GM12878 (cell line): Measurements from ENCODE around the gene RTN4RL1. TPM values are rescaled to one million over a fixed set of nuclear protein-coding genes. Genes with fewer than 3 reads are reported as not detected.

Source experiments
- EP300 ChIP-seq, 2 experiments: fragments of 150-350 bp in 1 of 2; IDR thresholded peaks; 2 replicates each; pipeline ENCODE4 v1.6.1; 2011 to 2012; ENCODE audit warnings: low read depth in 2 of 2, low read length in 2 of 2, borderline replicate concordance in 1 of 2, improper control_type of control experiment in 1 of 2, inconsistent platforms in 1 of 2; ENCODE audit not compliant: control insufficient read depth in 1 of 2
- MYB ChIP-seq: fragments of 150-350 bp; IDR thresholded peaks from 2 replicates; pipeline ENCODE4 v1.6.1; 2014; ENCODE audit warnings: mild to moderate bottlenecking, low read depth, low read length, borderline replicate concordance
- SIX5 ChIP-seq: IDR thresholded peaks from 2 replicates; pipeline ENCODE4 v1.6.1; 2011; ENCODE audit warnings: mild to moderate bottlenecking, low read depth, low read length, moderate library complexity; ENCODE audit not compliant: severe bottlenecking
- SMARCA5 ChIP-seq: fragments of 450-650 bp; IDR thresholded peaks from 2 replicates; pipeline ENCODE4 v1.6.1; 2017; ENCODE audit warnings: mild to moderate bottlenecking
- TCF12 ChIP-seq: IDR thresholded peaks from 2 replicates; pipeline ENCODE4 v1.6.1; 2011; ENCODE audit warnings: low read depth, mild to moderate bottlenecking, low read length
- polyA plus RNA-seq, 11 experiments: library from polyadenylated mRNA; depleted of rRNA in 4 of 11; unstranded in 6 of 11; stranded (reverse) in 5 of 11; fragments of >200 nt; fragmentation: Nextera tagmentation in 4 of 11; fragmentation: Illumina TruSeq in 1 of 11; extraction: Ambion mirVana in 4 of 11; extraction: Trizol in 1 of 11; gene quantifications; 1 replicate in 1 of 11; 2 replicates in 10 of 11; pipeline versions ENCODE4 v1.2.1 to v1.2.3, GENCODE V29; 2011 to 2016; ENCODE audit warnings: inconsistent platforms in 2 of 11, missing spikeins in 2 of 11, low read depth in 1 of 11
- total RNA-seq, 4 experiments: library from RNA; depleted of rRNA in 3 of 4; stranded (reverse); fragments of >200 nt in 3 of 4; fragmentation: Illumina TruSeq in 1 of 4; extraction: Trizol in 1 of 4; gene quantifications; 2 replicates each; pipeline versions ENCODE4 v1.2.1 to v1.2.3, GENCODE V29; 2013 to 2021
- TF ChIP-seq, protein P1 (sequence below): fragments of 450-650 bp; IDR thresholded peaks from 2 replicates; pipeline ENCODE4 v1.6.1; 2017; ENCODE audit warnings: borderline replicate concordance
- TF ChIP-seq, protein P2 (sequence below): fragments of 450-650 bp; IDR thresholded peaks from 2 replicates; pipeline ENCODE4 v1.6.1; 2018; ENCODE audit warnings: mild to moderate bottlenecking, low read depth, moderate library complexity; ENCODE audit not compliant: partially characterized antibody
- TF ChIP-seq, protein P3 (sequence below): fragments of 450-650 bp; IDR thresholded peaks from 2 replicates; pipeline ENCODE4 v1.6.1; 2017; ENCODE audit warnings: low read depth, mild to moderate bottlenecking, moderate library complexity
- TF ChIP-seq, protein P4 (sequence below): fragments of 450-650 bp; IDR thresholded peaks from 2 replicates; pipeline ENCODE4 v1.6.1; 2017; ENCODE audit warnings: mild to moderate bottlenecking, low read depth, inconsistent platforms; ENCODE audit not compliant: poor library complexity, severe bottlenecking
- TF ChIP-seq, protein P5 (sequence below): fragments of 450-650 bp; formaldehyde crosslinking; IDR thresholded peaks from 2 replicates; pipeline ENCODE4 v1.5.0; 2022; ENCODE audit warnings: mild to moderate bottlenecking, missing genetic modification characterization

Gene RTN4RL1
- total and polyA plus RNA-seq, 10 of the 15 experiments (the other 5 are each of a cell fraction or from before 2014, with no cell fraction given), result 0.08 to 0.11 (median 0.10) TPM; not detected in 7

DNA sequence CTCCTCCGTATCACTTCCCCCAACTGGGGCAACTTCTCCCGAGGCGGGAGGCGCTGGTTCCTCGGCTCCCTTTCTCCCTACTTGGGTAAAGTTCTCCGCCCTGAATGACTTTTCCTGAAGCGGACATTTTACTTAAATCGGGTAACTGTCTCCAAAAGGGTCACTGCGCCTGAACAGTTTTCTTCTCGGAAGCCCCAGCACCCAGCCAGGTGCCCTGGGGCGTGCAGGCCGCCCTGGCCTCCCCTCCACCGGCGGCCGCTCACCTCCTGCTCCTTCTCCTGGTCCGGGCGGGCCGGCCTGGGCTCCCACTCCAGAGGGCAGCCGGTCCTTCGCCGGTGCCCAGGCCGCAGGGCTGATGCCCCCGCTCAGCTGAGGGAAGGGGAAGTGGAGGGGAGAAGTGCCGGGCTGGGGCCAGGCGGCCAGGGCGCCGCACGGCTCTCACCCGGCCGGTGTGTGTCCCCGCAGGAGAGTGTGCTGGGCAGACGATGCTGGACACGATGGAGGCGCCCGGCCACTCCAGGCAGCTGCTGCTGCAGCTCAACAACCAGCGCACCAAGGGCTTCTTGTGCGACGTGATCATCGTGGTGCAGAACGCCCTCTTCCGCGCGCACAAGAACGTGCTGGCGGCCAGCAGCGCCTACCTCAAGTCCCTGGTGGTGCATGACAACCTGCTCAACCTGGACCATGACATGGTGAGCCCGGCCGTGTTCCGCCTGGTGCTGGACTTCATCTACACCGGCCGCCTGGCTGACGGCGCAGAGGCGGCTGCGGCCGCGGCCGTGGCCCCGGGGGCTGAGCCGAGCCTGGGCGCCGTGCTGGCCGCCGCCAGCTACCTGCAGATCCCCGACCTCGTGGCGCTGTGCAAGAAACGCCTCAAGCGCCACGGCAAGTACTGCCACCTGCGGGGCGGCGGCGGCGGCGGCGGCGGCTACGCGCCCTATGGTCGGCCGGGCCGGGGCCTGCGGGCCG, 31.4 kb upstream of the RTN4RL1 start (continued):
- TF ChIP-seq SIX5 (no peak), SMARCA5 (peak; percentile 45; the same call in 1 of the 2 replicates), MYB (no peak), EP300 (IDR thresholded peaks at IDR 0.05; ENCODE audit: borderline replicate concordance in 1 of 2, control insufficient read depth in 1 of 2, low read depth in 2 of 2, low read length in 2 of 2) (no peak), TCF12 (no peak)
- TF ChIP-seq, protein P1, sequence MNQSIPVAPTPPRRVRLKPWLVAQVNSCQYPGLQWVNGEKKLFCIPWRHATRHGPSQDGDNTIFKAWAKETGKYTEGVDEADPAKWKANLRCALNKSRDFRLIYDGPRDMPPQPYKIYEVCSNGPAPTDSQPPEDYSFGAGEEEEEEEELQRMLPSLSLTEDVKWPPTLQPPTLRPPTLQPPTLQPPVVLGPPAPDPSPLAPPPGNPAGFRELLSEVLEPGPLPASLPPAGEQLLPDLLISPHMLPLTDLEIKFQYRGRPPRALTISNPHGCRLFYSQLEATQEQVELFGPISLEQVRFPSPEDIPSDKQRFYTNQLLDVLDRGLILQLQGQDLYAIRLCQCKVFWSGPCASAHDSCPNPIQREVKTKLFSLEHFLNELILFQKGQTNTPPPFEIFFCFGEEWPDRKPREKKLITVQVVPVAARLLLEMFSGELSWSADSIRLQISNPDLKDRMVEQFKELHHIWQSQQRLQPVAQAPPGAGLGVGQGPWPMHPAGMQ, result no peak
- TF ChIP-seq, protein P2, sequence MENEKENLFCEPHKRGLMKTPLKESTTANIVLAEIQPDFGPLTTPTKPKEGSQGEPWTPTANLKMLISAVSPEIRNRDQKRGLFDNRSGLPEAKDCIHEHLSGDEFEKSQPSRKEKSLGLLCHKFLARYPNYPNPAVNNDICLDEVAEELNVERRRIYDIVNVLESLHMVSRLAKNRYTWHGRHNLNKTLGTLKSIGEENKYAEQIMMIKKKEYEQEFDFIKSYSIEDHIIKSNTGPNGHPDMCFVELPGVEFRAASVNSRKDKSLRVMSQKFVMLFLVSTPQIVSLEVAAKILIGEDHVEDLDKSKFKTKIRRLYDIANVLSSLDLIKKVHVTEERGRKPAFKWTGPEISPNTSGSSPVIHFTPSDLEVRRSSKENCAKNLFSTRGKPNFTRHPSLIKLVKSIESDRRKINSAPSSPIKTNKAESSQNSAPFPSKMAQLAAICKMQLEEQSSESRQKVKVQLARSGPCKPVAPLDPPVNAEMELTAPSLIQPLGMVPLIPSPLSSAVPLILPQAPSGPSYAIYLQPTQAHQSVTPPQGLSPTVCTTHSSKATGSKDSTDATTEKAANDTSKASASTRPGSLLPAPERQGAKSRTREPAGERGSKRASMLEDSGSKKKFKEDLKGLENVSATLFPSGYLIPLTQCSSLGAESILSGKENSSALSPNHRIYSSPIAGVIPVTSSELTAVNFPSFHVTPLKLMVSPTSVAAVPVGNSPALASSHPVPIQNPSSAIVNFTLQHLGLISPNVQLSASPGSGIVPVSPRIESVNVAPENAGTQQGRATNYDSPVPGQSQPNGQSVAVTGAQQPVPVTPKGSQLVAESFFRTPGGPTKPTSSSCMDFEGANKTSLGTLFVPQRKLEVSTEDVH, result no peak
- TF ChIP-seq, protein P3, sequence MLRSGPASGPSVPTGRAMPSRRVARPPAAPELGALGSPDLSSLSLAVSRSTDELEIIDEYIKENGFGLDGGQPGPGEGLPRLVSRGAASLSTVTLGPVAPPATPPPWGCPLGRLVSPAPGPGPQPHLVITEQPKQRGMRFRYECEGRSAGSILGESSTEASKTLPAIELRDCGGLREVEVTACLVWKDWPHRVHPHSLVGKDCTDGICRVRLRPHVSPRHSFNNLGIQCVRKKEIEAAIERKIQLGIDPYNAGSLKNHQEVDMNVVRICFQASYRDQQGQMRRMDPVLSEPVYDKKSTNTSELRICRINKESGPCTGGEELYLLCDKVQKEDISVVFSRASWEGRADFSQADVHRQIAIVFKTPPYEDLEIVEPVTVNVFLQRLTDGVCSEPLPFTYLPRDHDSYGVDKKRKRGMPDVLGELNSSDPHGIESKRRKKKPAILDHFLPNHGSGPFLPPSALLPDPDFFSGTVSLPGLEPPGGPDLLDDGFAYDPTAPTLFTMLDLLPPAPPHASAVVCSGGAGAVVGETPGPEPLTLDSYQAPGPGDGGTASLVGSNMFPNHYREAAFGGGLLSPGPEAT, result no peak
- TF ChIP-seq, protein P4, sequence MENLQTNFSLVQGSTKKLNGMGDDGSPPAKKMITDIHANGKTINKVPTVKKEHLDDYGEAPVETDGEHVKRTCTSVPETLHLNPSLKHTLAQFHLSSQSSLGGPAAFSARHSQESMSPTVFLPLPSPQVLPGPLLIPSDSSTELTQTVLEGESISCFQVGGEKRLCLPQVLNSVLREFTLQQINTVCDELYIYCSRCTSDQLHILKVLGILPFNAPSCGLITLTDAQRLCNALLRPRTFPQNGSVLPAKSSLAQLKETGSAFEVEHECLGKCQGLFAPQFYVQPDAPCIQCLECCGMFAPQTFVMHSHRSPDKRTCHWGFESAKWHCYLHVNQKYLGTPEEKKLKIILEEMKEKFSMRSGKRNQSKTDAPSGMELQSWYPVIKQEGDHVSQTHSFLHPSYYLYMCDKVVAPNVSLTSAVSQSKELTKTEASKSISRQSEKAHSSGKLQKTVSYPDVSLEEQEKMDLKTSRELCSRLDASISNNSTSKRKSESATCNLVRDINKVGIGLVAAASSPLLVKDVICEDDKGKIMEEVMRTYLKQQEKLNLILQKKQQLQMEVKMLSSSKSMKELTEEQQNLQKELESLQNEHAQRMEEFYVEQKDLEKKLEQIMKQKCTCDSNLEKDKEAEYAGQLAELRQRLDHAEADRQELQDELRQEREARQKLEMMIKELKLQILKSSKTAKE, result no peak
- TF ChIP-seq, protein P5, sequence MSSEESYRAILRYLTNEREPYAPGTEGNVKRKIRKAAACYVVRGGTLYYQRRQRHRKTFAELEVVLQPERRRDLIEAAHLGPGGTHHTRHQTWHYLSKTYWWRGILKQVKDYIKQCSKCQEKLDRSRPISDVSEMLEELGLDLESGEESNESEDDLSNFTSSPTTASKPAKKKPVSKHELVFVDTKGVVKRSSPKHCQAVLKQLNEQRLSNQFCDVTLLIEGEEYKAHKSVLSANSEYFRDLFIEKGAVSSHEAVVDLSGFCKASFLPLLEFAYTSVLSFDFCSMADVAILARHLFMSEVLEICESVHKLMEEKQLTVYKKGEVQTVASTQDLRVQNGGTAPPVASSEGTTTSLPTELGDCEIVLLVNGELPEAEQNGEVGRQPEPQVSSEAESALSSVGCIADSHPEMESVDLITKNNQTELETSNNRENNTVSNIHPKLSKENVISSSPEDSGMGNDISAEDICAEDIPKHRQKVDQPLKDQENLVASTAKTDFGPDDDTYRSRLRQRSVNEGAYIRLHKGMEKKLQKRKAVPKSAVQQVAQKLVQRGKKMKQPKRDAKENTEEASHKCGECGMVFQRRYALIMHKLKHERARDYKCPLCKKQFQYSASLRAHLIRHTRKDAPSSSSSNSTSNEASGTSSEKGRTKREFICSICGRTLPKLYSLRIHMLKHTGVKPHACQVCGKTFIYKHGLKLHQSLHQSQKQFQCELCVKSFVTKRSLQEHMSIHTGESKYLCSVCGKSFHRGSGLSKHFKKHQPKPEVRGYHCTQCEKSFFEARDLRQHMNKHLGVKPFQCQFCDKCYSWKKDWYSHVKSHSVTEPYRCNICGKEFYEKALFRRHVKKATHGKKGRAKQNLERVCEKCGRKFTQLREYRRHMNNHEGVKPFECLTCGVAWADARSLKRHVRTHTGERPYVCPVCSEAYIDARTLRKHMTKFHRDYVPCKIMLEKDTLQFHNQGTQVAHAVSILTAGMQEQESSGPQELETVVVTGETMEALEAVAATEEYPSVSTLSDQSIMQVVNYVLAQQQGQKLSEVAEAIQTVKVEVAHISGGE (CRISPR knock-in tag), result no peak
